Endothelial cell of hepatic sinusoid (primary cell): ENCODE results near the gene MELTF.

Experiments used
- in situ Hi-C: cut with HindIII; loops from 2 replicates; pipeline ENCODE4 v1.10.0; 2017; ENCODE audit warnings: low sequenced_read_pairs

The MELTF gene

GRCh38 chr3:196969660-196970546 lies 59.7 kb downstream of the MELTF start:
- in situ Hi-C loops: no loop called here

DNA sequence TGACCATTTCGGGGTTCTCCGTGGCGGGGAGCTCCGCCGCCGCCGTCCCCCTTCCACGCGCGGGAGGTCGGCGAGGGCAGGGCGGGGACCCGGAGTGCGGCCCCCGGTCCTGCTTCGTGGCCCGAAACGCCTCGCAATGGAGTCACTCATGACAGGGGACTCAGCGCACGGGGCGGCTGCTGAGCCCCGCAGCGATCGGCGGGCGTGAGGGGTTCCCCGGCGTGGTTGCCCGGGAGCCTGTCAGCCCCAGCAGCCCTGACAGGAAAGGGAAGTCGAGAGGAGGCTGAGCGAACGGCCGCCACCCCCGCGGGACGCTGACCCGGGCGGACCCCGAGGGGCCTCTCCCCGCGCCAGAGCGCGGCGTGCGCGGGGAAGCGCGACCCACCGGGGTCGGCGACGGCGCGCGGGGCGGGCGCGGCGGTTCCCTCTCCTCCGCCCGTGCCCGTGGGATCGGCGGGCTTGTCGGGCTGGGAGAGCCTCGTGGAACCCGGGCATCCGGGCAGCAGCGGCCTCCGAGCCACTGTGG lies 60.4 kb downstream of the MELTF start:
- in situ Hi-C loops: no loop called here

GRCh38 chr3:196968233-196969133 lies 61.1 kb downstream of the MELTF start, which contains the start of gene PIGZ:
Gene PIGZ, minus strand, starts transcription at chr3:196968833. Its CDS starts 16,802 bp downstream, at chr3:196952031.
- in situ Hi-C loops: no loop called here

- in situ Hi-C loops: no loop called here
These were observed 62.0 kb downstream of the MELTF start for GRCh38 chr3:196967412-196968232.

DNA sequence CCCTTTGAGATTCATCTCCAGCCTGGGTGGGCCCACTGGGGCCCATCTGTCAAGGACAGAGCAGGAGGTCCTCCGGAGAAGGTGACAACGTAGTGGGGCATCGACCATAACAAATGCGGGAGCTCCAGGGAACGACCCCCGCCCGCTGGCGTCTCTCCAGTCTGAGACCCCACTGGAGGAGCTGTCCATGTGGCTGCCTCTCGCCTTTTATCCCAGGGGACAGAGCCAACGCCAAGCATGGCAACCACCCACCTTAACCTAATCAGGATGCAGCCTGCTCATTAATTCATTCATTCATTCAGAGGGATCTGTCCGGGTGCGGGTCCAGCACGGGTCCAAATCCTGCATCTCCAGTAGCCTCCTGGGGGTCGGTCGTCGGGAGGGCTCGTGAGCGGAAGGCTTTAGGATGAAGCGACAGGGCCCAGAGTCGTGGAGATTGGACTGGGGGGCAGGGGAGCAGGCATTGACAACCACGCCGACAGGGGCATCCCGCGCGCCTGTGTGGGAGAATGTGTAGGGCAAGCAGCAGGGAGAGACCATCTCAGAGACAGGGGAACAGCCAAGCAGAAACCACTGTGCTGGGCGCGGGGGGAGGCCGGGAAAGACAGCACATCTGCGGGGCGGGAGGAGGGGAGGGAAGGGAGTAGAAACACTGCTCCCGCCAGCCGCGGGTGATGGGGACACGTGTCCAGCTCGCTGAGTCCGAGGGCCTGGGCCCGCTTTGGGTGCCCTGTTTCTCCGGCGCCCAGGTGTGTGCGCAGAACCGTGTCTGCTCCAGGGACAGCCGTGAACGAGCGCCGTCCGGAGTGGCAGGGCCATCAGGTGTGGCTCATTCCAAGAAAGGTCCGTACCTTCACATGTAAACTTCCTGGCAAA lies 62.9 kb downstream of the MELTF start:
- in situ Hi-C loops: no loop called here

DNA sequence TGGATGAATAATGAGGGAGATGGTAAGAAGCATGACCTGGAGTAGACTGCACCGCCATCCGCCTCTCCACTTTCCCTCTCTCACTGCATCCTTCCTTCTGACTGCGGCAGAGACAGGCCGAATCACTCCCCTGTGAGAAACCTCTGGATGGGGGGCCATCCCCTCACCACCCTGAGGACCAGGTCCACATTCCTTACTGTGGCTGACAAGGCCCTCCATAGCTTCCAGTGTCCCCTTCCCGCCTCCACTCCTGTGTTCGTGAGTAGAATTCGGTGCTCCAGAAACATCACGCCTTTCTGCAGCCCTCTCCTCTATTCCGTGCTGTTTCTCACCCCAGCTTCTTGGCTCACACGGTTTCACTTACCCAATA lies 63.8 kb downstream of the MELTF start:
- in situ Hi-C loops: no loop called here

DNA sequence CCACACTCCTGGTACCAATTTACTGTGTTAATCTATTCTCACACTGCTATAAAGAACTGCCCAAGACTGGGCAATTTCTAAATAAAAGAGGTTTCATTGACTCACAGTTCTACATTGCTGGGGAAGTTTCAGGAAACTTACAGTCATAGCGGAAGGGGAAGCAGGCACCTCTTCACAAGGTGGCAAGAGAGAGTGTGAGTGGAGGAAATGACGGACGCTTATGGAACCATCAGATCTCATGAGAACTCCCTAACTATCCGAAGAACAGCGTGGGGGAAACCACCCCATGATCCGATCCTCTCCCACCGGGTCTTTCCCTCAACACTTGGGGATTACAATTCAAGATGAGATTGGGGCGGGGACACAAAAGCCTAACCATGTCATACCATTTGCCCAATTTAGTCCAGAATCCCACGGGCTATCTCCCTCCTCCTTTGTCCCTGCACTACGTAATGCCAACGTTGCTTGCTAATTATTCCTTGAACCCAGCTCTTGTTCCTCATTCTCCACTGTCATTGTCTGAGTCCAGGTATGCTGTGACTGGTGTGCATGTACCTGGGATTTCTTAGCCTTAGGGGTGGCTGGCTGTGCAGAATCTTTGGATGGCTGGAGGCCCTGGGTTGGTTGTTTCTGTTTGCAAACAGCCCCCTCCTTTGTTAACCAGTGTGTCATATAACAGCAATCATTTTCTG lies 64.4 kb downstream of the MELTF start:
- in situ Hi-C loops: no loop called here

DNA sequence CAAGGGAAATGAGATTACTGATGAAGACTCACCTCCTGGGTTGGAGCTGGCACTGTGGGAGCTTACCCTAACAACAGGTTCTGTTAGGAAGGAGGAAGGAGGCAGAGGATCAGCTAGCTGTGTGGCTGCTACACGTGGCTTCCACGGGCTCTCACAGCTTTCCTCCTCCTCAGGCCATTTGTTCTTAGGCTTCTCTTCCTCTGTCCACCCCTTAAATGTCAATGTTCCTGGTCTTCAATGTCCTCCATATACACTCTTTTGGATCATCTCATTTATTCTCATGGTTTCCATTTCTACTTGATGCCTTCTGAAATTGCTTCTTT lies 66.0 kb downstream of the MELTF start:
- in situ Hi-C loops: no loop called here

- in situ Hi-C loops: no loop called here
These were observed 66.5 kb downstream of the MELTF start for GRCh38 chr3:196962930-196963630.

GRCh38 chr3:196962108-196962929 lies 67.3 kb downstream of the MELTF start:
- in situ Hi-C loops: no loop called here

DNA sequence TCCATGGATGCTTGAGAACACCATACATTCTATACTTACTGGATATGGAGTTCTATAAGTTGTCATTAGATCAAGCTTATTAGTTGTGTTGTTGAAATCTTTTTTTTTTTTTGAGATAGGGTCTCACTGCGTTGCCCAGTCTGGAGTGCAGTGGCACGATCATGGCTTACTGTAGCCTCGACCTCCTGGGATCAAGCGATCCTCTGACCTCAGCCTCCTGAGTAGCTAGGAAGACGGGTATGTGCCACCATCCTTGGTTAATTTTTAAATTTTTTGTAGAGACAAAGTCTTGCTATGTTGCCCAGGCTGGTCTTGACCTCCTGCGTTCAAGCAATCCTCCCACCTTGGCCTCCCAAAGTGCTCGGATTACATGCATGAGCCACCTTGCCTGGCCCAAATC lies 74.8 kb downstream of the MELTF start:
- in situ Hi-C loops: no loop called here
